HG02610 (cell line): ENCODE measurements around the gene ELFN1.

Experiments used
- ATAC-seq: cut with Tn5 transposase; IDR thresholded peaks from one replicate; pipeline ENCODE4 v1.9.1; 2021; ENCODE audit warnings: mild to moderate bottlenecking, moderate library complexity; ENCODE audit not compliant: unreplicated experiment

Gene ELFN1

DNA sequence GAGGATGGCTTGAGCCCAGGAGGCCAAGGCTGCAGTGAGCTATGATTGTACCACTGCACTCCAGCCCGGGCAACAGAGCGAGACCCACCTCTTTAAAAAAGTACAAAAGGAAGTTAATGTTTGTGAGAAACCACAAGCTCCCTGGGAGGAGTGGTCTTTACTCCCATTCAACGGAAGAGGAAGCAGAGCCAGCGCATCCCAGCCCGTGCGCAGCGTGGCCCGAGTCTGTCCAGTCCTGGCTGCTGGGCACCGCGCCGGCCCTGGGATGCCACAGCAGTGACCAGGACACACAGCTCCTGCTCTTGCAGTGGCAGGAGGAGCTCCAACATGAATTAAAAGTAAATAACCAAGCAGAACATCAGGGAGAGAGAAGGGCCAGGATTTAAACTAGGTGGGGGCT is 68.4 kb downstream of the ELFN1 start:
- ATAC-seq = no peak

GRCh38 chr7:1738956-1739355 is 68.9 kb downstream of the ELFN1 start:
- ATAC-seq = no peak

- ATAC-seq = no peak
These were observed 69.5 kb downstream of the ELFN1 start for GRCh38 chr7:1739593-1739992.

- no peak for ATAC-seq
These were observed 70.1 kb downstream of the ELFN1 start for GRCh38 chr7:1740214-1740613.

GRCh38 chr7:1741246-1741645 is 71.2 kb downstream of the ELFN1 start:
- no peak for ATAC-seq

- no peak for ATAC-seq
These were observed 71.9 kb downstream of the ELFN1 start for GRCh38 chr7:1741751-1742554.

DNA sequence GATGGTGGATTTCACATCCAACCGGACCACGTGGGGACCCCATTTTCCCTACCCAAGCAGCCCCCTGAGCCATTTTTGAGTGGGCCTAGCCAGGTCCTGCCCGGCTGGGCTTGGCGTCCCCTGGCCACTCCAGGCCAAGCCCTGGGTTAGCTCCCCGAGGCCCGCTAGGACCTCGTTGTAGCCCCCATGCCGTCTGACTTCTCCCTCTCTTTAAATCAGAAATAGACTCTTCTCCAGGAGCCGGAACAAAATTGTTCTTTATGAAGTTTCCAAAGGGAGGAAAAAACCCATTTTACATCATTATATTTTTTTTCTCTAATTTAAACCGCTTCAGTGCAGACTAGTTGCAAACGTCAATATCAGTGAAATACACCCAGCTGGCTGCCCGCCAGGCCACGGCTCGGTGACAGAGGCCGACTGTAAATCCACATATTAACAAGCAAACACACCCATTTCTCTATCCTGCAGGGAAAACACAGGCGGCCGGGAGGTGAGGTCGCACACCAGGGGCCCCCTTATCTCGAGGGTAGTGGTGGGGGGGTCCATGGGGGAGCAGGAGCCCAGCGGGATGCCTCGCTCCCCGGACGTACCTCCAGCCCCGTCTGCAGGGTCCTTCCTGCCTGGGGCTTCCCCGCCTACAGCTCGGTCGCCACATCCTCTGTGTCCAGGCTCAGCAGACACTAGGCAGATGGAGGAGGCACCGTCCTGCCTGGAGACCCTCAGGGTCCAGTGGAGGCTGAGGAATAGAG is 72.7 kb downstream of the ELFN1 start:
- ATAC-seq = no peak

DNA sequence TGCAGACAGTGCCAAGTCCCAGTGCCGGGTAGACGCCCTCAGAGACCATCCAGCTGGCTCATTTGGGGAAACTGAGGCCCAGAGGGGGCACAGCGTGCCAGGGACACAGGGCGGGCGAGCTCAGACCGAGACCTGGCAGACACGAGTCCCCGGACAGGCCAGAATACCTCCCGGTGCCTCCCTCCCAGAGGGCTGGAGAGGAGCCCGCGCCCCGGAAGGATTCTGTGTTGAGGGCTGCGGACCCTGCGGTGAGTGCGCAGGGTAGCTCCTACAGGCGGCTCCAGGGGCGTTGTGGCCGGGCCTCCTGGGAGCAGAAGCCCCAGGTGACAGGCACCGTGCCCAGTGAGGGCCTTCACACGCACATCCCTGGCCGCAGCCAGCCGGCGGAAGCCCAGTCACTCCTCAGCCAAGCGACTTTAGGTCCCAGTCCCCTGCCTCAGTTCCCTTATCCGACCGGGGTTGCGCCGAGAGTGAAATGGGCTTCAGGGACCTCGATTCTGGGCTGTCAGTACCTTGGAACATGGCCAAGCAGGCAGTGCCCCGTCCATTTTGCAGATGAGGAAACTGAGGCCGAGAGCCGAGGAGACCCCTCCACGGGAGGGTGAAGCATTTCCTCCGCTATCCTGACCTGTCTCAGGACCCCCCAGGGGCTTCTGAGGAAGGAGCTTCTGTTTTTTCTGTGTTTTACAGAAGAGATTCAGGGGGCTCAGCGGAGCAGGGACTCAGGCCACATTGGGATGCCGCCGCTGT is 73.6 kb downstream of the ELFN1 start:
- ATAC-seq = no peak

GRCh38 chr7:1744296-1745017 is 74.4 kb downstream of the ELFN1 start:
- no peak for ATAC-seq

DNA sequence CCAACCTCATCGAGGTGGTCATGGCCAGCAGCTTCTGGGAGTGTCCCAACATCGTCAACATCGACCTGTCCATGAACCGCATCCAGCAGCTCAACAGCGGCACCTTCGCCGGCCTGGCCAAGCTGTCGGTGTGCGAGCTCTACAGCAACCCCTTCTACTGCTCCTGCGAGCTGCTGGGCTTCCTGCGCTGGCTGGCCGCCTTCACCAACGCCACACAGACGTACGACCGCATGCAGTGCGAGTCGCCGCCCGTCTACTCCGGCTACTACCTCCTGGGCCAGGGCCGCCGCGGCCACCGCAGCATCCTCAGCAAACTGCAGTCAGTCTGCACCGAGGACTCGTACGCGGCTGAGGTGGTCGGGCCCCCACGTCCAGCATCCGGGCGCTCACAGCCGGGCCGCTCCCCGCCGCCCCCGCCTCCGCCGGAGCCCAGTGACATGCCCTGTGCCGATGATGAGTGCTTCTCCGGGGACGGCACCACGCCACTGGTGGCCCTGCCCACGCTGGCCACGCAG is 75.0 kb downstream of the ELFN1 start:
- no peak for ATAC-seq

- ATAC-seq = no peak
These were observed 75.8 kb downstream of the ELFN1 start for GRCh38 chr7:1745576-1746490.

- no peak for ATAC-seq
These were observed 76.5 kb downstream of the ELFN1 start for GRCh38 chr7:1746491-1746975.

GRCh38 chr7:1747004-1747801 is 77.1 kb downstream of the ELFN1 start:
- no peak for ATAC-seq

GRCh38 chr7:1748076-1748838 is 78.2 kb downstream of the ELFN1 start:
- ATAC-seq = no peak

DNA sequence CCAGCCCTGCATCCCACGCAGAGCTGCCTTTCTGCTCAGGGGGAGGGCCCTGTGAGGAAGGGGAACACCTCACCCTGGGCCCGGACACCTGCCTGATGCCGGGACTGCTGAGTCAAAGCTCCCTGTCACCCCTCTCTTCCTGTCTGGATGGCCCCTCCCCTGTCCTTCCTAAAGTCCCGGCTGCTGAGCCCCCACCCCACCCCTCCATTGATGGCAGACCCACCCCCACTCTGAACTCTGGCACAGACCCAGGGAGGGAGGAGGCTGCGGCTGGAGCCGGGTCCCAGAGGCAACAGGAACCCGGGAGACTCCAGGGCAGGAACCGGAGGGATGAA is 78.7 kb downstream of the ELFN1 start:
- ATAC-seq = no peak

DNA sequence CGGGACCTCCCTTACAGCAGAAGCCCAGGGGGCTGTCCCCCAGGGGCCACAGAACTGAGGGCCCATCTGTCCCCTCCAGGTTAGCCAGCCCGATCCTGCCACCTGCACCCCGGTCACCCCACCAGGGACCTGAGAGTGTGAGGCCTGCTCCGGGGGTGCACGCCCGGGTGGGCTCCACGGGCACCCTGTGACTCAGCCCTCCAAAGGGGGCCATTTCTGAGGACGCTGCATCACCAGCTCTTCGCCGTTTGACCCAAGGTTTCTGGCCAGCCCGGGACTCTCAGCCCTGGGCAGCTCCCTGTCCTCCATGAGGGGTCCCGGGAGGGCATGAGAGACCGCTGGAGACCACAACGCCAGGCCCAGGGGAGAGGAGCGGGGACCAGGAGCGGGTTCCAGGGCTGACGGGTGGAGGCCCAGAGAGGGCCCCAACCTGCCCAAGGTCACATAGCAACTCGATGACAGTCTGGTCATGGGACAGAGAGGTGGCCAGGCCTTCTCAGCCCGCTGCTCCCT is 79.3 kb downstream of the ELFN1 start:
- no peak for ATAC-seq

- no peak for ATAC-seq
These were observed 79.9 kb downstream of the ELFN1 start for GRCh38 chr7:1749864-1750466.
